Measurements from ENCODE around the gene POLR2E.
A peak's percentile ranks its signal among the peaks of the same experiment; 100 is the strongest.

Gene POLR2E

GRCh38 chr19:1062387-1063029, 32.7 kb downstream of the POLR2E start:
- no peak for DNase-seq

DNA sequence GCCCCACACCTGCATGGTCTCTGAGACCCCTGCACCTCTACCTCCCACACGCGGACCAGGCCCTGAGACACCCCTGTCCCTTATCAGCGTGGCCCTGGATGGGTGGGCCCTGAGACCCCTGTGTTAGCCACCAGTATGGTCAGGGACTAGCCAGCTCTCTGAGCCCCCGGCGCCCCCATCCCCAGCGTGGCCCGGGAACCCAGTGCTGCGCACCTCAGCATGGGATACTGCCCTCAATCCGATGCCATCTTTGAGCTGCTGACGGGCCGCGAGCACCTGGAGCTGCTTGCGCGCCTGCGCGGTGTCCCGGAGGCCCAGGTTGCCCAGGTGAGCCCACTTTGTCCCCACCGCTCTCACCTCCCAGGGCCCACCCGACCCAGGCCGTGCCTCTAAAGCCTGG, 33.2 kb downstream of the POLR2E start:
- DNase-seq: no peak

DNA sequence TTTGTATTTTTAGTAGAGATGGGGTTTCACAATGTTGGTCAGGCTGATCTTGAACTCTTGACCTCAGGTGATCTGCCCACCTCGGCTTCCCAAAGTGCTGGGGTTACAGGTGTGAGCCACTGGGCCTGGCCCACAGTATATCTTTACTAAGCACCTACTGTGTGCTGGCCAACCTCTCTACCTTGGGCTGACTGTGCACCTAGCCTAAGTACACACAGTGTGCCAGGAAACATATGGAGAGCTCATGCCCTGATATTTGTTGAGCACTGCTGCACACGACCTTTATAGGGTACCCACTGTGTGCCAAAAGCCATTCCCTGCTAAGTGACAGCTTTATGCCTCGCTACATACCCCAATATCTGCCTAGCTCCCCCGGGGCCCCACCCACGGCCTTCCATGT, 34.5 kb downstream of the POLR2E start:
- DNase-seq: no peak

DNA sequence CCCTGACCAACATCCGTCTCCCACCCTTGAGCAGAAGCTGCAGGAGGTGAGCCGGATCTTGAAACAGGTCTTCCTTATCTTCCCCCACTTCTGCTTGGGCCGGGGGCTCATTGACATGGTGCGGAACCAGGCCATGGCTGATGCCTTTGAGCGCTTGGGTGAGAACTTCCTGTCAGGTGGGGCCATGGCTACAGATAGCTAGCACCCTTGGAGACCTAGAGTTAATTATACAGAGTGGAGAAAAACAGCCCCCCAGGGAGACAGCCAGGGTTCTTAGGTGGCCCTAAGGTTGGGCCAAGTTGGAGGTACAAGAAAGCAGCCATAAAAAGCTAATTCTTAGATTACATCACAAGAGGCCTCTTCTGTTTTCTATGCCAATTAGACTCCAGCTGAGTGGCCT, 37.1 kb downstream of the POLR2E start:
- DNase-seq: no peak

DNA sequence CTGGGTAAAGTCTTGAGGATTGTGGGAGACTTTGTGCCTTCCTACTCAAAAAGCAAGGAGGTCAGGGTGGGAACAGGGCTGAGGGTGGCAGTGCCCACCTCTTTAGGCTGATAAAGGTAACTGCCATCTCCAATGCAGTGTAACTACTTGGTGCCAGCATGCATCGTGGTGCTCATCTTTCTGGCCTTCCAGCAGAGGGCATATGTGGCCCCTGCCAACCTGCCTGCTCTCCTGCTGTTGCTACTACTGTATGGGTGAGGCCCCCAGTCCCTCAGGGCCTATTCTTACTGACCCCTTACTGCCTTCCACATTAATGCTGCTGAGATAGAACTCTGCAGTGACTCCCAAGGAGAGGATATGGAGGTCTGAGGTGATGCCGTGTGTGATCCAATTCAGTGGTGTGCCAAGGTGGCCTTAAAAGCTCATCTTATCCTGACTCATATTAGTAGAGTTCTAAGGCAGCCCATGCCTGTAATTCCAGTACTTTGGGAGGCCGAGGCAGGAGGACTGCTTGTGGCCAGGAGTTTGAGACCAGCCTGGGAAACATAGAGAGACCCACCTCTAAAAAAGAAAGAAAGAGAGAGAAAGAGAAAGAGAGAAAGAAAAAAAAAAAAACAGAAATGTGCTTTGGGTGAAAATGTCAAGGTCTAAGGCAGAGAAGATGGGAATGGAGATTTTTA, 37.9 kb downstream of the POLR2E start:
- peak; percentile 62 for DNase-seq

DNA sequence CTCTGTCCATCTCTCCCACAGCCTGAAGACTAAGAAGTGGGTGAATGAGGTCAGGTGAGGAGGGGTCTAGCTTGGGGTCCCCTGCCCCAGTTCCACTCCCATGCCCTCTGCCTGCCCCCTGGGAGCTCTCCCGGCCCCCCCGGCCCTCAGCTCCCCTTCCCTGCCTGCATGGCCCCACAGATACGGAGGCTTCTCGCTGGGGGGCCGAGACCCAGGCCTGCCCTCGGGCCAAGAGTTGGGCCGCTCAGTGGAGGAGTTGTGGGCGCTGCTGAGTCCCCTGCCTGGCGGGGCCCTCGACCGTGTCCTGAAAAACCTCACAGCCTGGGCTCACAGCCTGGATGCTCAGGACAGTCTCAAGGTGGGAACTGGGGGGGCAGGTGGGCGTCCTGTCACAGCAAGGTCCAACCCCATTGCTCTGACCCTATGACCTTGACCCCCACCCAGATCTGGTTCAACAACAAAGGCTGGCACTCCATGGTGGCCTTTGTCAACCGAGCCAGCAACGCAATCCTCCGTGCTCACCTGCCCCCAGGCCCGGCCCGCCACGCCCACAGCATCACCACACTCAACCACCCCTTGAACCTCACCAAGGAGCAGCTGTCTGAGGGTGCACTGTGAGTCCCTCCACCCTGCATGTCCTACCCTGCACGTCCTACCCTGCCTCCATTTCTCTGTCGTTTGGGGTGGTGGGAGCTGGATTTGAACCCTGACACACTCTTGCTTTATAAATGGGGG, 39.1 kb downstream of the POLR2E start:
- DNase-seq: no peak

DNA sequence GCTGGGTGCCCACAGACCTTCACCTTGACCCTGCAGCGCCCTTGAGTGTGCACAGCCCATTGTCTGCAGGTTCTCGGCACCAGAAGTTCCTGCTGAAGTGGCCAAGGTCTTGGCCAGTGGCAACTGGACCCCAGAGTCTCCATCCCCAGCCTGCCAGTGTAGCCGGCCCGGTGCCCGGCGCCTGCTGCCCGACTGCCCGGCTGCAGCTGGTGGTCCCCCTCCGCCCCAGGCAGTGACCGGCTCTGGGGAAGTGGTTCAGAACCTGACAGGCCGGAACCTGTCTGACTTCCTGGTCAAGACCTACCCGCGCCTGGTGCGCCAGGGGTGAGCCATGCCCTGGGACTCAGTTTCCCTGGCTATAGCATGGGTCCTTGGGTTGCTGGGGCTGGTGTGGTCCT, 40.1 kb downstream of the POLR2E start:
- no peak for DNase-seq

DNA sequence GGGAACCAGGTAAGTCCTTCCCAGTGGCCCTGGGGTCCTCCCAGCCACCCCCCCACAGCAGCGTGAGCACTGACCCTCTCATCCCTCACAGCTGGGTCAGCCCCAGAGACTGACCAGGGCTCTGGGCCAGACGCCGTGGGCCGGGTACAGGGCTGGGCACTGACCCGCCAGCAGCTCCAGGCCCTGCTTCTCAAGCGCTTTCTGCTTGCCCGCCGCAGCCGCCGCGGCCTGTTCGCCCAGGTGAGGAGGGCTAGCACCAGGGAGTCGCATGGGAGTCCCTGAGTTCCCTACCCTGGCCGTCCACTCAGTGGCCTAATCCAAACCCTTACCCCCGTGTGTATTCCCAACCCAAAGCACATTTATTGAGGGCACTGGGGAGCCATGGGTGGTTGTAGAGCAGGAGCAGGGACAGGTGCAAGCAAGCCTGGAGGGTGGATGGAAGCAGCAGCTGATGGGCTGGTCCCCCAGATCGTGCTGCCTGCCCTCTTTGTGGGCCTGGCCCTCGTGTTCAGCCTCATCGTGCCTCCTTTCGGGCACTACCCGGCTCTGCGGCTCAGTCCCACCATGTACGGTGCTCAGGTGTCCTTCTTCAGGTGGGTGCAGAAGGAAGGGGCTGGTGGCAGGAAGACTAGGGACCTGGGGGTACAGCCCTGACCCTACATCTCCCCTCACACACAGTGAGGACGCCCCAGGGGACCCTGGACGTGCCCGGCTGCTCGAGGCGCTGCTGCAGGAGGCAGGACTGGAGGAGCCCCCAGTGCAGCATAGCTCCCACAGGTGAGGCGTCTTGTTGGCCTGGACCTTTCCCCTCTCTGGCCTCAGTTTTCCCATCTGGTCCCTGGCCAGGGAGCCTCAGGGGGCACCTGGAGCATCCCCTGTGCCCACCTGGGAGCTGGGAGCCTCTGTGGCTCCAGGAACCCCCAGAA, 40.8 kb downstream of the POLR2E start:
- DNase-seq: no peak

GRCh38 chr19:1053176-1054101, 41.7 kb downstream of the POLR2E start:
- DNase-seq: no peak

DNA sequence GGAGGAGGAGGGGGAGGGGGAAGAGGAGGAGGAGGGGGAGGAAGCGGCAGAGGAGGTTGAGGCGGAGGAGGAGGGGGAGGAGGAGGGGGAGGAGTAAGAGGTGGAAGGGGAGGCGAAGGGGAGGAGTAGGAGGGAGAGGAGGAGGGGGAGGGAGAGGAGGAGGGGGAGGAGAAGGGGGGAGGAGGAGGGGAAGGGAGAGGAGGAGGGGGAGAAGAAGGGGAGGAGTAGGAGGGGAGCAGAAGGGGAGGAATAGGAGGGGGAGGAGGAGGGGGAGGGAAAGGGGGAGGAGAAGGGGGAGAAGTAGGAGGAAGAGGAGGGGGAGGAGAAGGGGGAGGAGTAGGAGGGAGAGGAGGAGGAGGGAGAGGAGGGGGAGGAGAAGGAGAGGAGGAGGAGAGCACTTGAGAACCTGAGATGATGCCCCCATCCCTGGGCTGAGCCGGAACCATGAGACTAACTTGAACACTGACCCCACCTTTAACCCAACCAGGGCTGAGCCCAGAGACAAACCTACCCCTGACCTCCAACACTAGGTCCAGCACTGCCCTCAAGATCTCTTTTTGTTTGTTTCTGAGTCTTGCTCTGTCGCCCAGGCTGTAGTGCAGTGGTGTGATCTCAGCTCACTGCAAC, 42.7 kb downstream of the POLR2E start:
- no peak for DNase-seq

GRCh38 chr19:1051791-1052190, 43.4 kb downstream of the POLR2E start:
- no peak for DNase-seq

- no peak for DNase-seq
These were observed 44.0 kb downstream of the POLR2E start for GRCh38 chr19:1050989-1051788.

DNA sequence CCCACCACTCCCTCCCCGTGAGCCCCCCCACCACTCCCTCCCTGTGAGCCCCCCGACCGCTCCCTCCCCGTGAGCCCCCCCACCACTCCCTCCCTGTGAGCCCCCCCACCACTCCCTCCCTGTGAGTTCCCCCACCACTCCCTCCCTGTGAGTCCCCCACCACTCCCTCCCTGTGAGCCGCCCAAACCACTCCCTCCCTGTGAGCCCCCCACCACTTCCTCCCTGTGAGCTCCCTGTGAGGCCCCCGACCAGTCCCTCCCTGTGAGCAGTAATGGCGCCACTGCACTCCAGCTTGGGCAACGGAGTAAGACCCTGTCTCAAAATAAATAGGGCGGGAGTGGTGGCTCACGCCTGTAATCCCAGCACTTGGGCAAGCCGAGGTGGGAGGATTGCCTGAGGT, 45.4 kb downstream of the POLR2E start:
- no peak for DNase-seq

GRCh38 chr19:1049106-1049505, 46.1 kb downstream of the POLR2E start:
- no peak for DNase-seq

DNA sequence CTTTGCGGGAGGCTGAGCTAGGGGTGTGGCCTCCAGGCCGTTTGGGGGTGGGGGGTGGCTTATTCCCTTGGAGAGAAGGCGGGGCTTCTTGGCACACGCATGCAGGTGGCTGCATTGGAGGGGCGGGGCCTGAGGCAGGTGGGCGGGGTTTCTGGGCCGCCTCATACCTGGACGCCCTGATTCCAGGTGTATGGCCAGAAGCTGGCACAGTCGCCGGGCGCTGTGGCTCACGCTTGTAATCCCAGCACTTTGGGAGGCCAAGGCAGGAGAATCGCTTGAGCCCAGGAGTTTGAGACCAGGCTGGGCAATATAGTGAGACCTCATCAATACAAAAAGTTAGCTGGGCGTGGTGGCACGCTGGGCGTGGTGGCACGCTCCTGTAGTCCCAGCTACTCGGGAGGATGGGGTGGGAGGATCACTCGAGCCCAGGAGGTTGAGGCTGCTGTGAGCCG, 47.5 kb downstream of the POLR2E start:
- no peak for DNase-seq

GRCh38 chr19:1046836-1047695, 48.1 kb downstream of the POLR2E start:
- DNase-seq: no peak

DNA sequence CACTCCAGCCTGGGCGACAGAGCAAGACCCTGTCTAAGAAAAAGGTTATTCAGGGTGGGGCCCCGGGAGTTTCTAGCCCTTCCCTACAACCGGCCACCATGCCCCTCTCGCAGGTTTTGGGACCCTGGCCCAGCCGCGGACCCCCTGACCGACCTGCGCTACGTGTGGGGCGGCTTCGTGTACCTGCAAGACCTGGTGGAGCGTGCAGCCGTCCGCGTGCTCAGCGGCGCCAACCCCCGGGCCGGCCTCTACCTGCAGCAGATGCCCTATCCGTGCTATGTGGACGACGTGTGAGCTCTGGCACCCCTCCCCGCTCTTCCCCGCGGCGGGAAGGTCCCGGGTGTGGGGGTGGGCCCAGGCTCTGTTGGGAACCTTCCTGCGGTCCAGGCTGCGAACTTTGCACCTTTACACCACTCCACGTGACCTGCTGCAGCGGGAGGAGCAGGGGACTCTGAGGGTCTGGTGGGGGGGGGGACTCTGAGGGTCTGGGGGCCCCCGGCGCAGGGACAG, 49.0 kb downstream of the POLR2E start:
- no peak for DNase-seq

DNA sequence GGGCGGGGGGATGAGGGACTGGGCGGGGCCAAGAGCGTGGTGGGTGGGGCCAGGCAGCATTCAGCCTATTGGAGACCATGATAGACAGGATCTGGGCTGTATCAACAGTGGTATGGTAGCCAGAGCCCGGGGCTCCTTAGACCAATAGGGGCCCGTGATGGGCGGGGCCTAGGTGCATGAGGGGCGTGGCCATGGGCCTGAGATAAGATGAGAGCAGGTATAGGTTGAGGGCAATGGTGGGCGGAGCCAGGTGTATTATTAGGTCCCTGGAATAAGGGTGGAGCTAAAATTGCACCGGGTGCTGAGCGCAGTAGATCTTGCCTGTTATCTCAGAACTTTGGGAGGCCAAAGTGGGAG, 50.0 kb downstream of the POLR2E start:
- peak; percentile 83 for DNase-seq
